Small intestine (tissue), 7 donors: ENCODE measurements around the gene PPM1J. TPM values are rescaled to one million over a fixed set of nuclear protein-coding genes. Genes with fewer than 3 reads are reported as not detected.

Experiments used
- DNase-seq, 2 donors: peaks; one replicate each; pipeline versions ENCODE4 v3.0.0 to v3.0.0-alpha.2; 2013
- FAIRE-seq: peaks from 2 replicates; lab custom pipeline; 2012; peaks lifted over from hg19 to GRCh38; lab: Jason Lieb, UNC
- H3K27ac ChIP-seq, 3 donors: one replicate each; pipeline ENCODE4 v1.5.1; 2013; ENCODE audit warnings: low read length in 2 of 3, mild to moderate bottlenecking in 2 of 3, control low read depth in 1 of 3, inconsistent platforms in 1 of 3, low read depth in 1 of 3, moderate library complexity in 1 of 3
- H3K27me3 ChIP-seq, 3 donors: one replicate each; pipeline ENCODE4 v1.6.1; 2013; ENCODE audit warnings: low read length in 3 of 3, inconsistent platforms in 1 of 3; ENCODE audit not compliant: control insufficient read depth in 3 of 3, insufficient read depth in 3 of 3
- H3K36me3 ChIP-seq, 3 donors: one replicate each; pipeline ENCODE4 v1.6.1; 2013; ENCODE audit warnings: low read length in 3 of 3, inconsistent platforms in 1 of 3, low read depth in 1 of 3, mild to moderate bottlenecking in 1 of 3, moderate library complexity in 1 of 3; ENCODE audit not compliant: control insufficient read depth in 3 of 3, insufficient read depth in 2 of 3
- H3K4me1 ChIP-seq, 3 donors: one replicate each; pipeline ENCODE4 v1.6.1; 2013; ENCODE audit warnings: low read length in 2 of 3, inconsistent platforms in 1 of 3, low read depth in 1 of 3, mild to moderate bottlenecking in 1 of 3, moderate library complexity in 1 of 3; ENCODE audit not compliant: control insufficient read depth in 3 of 3, insufficient read depth in 2 of 3
- H3K4me3 ChIP-seq, 3 donors: one replicate each; pipeline ENCODE4 v1.5.1; 2013; ENCODE audit warnings: low read length in 3 of 3, control low read depth in 1 of 3, inconsistent platforms in 1 of 3, low read depth in 1 of 3, mild to moderate bottlenecking in 1 of 3, moderate library complexity in 1 of 3
- H3K9me3 ChIP-seq, 2 donors: one replicate each; pipeline ENCODE4 v1.6.1; 2013; ENCODE audit warnings: low read depth in 1 of 2, low read length in 1 of 2; ENCODE audit not compliant: control insufficient read depth in 2 of 2, insufficient read depth in 1 of 2
- WGBS, 3 donors: extraction: QIAGEN DNeasy Blood & Tissue Kit; methylation state at CpG; one replicate each; pipeline ENCODE4 v1.1.7; 2013; 5-methylcytosine and 5-hydroxymethylcytosine counted together
- polyA plus RNA-seq, 4 donors: library from polyadenylated mRNA; stranded (reverse) in 3 of 4; unstranded in 1 of 4; fragments of 200-250 nt in 3 of 4; fragments of 120-200 nt in 1 of 4; gene quantifications; one replicate each; pipeline versions ENCODE4 v1.2.1 to v1.2.3, GENCODE V29; 2013
- donor health status: healthy with polysubstance abuse.
- donor health status: control.
- donor health status: control.
- donor health status: Bipolar disorder and iron deficiency.
- donor health status: healthy.

Gene PPM1J
- polyA plus RNA-seq, 4 donors, result 0.35 to 1.00 TPM; not detected in 2

DNA sequence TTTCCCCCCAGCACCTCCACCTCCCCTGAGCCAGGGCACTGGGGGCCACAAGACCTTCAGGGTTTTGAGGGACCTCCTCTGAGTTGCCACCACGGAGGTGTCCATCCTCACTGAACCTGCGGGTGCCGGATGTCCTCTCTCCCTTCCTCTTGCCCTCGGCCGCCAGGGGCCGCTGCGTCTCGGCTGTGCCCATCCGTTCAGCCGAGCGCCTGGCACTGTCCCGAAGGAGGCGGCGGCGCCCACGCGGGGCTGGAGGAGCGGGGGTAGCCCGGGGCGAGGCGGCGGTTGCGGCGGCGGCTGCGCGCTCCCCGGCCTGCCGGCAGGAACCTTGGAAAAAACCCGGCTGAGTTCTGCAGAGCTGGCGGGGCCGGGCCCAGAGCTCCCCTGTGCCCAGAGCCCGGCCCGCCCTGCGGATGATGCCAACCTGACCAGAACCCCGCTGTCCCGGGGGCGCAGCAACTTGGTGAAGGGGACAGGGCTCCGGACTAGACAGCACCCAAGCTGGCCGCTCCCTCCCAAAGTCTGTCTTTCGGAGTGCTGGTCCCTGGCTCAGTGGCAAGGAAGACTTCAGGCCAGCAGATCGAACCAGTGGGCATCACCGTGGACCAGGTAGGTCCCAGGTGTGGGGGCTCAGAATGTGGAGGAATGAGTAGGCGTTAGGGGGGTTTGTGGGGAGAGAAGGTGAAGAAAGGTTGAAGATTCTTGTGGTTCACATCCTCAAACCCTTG is 3.7 kb upstream of the PPM1J start:
- 14 to 20% (median 19%) methylated on average over 24 to 44 of the region's 44 CpGs for WGBS, 3 donors
- peaks cover 0 to 17% (median 0%) of the 10 kb centered on the region in 3 donors for H3K4me1 ChIP-seq
- DNase-seq, result peak; percentile 73 to 82
- FAIRE-seq, result no peak
- no peak overlapping the region for H3K4me3 ChIP-seq
- H3K27me3 ChIP-seq, result peaks cover 0 to 26% (median 0%) of the 10 kb centered on the region in 3 donors
- no peak overlapping the region for H3K27ac ChIP-seq
- H3K9me3 ChIP-seq, result no peaks in the 10 kb centered on the region
- H3K36me3 ChIP-seq, result no peaks in the 10 kb centered on the region

DNA sequence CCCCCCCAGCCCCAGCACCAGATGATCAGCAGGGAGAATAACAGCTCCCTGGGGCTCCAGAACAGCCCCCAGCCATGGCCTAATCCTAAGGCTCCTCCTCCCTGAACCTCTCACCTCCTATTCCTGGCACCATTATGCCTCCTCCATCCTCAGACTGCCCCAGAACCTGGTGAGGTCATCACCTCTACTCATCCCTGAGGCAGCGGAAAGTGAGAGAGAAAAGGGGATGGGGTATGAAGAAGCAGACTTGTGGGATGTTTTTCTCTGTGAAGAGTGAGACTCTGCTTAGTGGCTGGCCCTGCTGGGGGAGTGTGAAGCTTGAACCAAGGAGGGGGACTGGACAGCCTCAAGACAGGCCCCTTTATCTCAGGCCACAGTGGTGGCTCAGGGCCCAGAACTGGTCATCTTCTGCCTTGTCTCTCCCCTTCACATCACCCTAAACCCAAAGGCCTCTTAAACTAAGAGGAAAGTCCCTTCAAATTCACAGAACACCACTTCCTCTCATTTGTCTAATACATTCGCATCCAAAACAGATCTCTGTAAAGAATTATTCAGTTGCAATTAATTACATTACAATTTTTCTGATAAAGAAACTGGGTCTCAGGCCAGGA is 2.2 kb upstream of the PPM1J start:
- H3K9me3 ChIP-seq, result no peaks in the 10 kb centered on the region
- H3K27ac ChIP-seq, result no peak overlapping the region
- no peak for DNase-seq
- FAIRE-seq, result no peak
- no peak overlapping the region for H3K4me3 ChIP-seq
- H3K4me1 ChIP-seq, result peaks cover 0 to 10% (median 0%) of the 10 kb centered on the region in 3 donors
- 81 to 94% (median 82%) methylated on average over 2 of the region's 2 CpGs for WGBS, 3 donors
- H3K36me3 ChIP-seq, result no peaks in the 10 kb centered on the region
- H3K27me3 ChIP-seq, result peaks cover 0 to 40% (median 0%) of the 10 kb centered on the region in 3 donors

DNA sequence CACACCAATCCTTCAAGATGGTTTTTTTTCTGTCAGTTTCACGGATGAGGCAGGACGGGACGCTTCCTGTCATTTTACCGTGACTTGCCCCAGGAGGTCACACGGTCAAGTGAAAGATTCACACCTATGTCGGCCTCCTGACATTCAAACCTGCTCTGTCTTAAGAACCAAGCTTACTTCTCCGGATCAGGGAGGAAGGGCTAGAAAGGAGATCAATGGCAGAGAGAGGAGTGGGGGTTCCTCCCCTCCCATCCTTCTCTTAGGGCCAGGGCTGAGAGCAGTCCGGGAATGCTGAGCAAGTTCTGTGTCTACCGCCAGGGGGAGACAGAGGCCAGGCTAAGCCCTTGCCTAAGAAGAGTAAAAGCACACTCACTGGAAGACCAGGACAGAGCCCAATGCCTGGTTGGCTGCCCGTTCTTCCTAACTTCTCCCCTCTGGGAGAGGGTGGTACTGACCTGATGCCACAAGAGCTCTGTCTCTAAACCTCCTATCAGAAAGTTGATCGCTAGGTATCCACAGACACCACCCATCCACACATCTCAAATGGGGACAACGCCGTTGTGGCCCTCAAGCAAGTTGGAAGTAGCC is 1.1 kb upstream of the PPM1J start:
- FAIRE-seq (no peak), DNase-seq (peak; percentile 91 to 95)
- no peaks in the 10 kb centered on the region for H3K9me3 ChIP-seq
- peak overlapping the region in 2 of 3 donors; percentile 57 for H3K4me3 ChIP-seq
- no peaks in the 10 kb centered on the region for H3K36me3 ChIP-seq
- 15 to 17% (median 17%) methylated on average over 13 of the region's 13 CpGs for WGBS, 3 donors
- H3K27ac ChIP-seq, result no peak overlapping the region
- peaks cover 0 to 9% (median 0%) of the 10 kb centered on the region in 3 donors for H3K4me1 ChIP-seq
- H3K27me3 ChIP-seq, result peaks cover 0 to 49% (median 0%) of the 10 kb centered on the region in 3 donors

DNA sequence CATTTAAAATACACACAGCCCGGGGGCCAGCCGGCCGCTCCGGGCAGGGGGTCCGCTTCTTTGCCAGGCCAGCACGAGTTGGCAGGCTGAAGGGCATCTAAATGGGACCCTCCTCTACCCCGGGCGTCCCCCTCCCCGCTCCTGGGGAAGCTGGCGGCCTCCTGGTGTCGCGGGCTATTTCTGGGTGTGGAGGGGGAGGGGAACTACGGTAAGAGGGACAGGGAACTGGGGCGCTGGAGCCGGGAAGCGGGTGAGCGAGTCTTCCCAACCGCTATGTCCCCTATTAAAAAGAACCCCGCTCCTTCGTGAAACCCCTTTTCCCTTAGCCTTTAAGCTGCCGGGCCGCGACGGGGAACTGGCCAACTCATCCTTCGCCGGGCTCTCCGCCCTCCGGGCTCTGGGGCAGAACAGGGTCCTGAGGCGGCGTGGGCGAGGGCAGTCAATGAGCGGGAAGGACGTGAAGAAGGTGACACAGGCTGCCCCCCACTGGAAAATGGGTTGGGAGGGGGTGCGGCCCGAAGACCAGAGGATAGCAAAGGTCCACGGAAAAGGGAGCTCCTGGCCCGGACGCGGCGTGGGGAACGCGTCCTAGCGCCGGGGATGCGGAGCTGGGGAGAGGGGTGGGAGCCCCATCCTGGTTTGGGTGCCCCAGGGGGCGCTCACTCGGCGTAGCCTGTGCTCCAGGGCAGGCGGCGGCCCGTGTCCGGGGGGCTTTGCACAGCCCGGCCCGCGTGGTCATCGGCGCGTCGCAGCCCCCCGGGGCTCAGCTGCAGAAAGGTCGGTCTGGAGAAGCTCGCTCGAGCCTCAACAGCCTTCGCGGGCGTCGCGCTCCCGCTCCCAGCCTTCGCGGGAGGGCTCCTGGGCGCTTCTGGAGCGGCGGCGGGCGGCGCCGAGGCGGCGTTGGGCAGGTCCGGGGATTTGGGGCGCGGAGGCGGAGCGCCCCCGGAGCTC is 544 bp downstream of the PPM1J start:
- Histone ChIP-seq H3K4me3 (peak overlapping the region in 2 of 3 donors; percentile 47 to 57), H3K27ac (no peak overlapping the region), H3K36me3 (no peaks in the 10 kb centered on the region), H3K9me3 (no peaks in the 10 kb centered on the region), H3K27me3 (peaks cover 0 to 47% (median 0%) of the 10 kb centered on the region in 3 donors), H3K4me1 (peaks cover 0 to 9% (median 0%) of the 10 kb centered on the region in 3 donors)
- DNase-seq, result peak; percentile 30 to 58
- WGBS, 3 donors, result 1 to 2% (median 1%) methylated on average over 56 to 86 of the region's 86 CpGs
- no peak for FAIRE-seq

DNA sequence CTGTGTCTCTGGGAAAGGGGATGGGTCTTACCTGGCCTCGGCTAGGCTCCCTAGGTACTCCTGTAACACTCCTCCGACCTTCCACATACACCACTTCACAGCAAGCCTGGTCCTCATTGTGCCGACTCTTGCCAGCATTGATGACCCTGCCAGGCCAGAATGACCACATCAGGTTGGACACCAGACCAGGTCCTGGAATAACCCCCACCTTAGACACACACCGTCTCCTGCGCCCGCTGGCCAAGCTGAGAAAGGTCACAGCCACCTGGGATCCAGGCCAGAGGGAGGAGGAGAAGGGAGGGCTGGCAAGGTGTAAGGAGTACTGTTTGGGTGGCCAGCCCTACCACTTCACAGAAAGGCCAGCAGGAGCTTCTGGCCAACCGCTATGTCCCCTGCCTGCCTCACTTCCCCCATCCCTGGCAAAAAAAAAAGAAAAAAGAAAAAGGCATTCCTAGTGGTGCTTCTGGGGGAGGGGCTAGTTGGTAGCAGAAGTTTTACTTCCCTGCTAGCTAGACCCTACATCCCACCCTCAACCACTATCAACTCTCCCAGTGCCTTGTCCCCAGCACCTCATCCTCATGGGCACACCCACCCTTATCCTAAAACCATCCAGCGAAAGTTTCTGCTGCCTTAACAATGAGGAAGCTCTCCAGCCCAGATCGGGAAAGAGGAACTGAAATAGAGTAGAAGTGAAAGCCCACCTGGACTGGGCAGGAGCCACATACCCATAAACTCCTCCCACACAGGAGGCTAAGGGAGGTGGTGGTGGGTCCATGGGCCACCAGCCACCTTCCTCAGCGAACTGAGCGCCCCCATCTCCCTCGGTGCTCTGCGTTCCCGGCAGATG is 1.4 kb downstream of the PPM1J start:
- 34 to 51% (median 44%) methylated on average over 13 to 14 of the region's 14 CpGs for WGBS, 3 donors
- H3K36me3 ChIP-seq, result no peaks in the 10 kb centered on the region
- H3K4me3 ChIP-seq, result peak overlapping the region in 2 of 3 donors; percentile 47 to 57
- DNase-seq (peak in 1 of 2 donors; percentile 28), FAIRE-seq (no peak)
- H3K9me3 ChIP-seq, result no peaks in the 10 kb centered on the region
- peaks cover 0 to 9% (median 0%) of the 10 kb centered on the region in 3 donors for H3K4me1 ChIP-seq
- H3K27ac ChIP-seq, result no peak overlapping the region
- H3K27me3 ChIP-seq, result peaks cover 0 to 42% (median 0%) of the 10 kb centered on the region in 3 donors

- Histone ChIP-seq H3K4me3 (no peak overlapping the region), H3K9me3 (no peaks in the 10 kb centered on the region), H3K27me3 (peaks cover 0 to 42% (median 0%) of the 10 kb centered on the region in 3 donors), H3K36me3 (no peaks in the 10 kb centered on the region), H3K27ac (no peak overlapping the region), H3K4me1 (peaks cover 0 to 9% (median 0%) of the 10 kb centered on the region in 3 donors)
- DNase-seq (no peak), FAIRE-seq (no peak)
- WGBS, 3 donors, result 84 to 88% (median 84%) methylated on average over 9 of the region's 9 CpGs
These were observed 2.4 kb downstream of the PPM1J start for GRCh38 chr1:112712701-112713128.

DNA sequence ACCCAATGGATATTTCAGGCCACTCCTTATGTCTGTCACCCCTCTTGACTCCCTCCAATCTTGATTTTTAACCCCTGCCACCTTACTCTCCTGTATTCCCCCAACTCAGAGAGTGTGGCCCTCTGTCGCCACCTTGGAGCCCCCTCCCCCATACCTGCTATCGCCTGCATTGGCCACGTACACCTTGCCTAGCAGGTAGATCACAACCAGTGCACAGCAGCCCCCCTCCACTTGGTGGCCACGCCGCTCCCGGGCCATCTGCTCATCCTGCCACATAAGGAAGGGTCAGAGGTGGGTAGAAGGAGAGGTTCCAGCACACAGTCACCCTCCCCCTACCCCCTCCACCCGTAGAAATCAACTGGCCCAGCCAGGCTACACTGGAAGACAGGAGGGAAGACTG is 2.9 kb downstream of the PPM1J start:
- Histone ChIP-seq H3K4me3 (no peak overlapping the region), H3K27me3 (peaks cover 0 to 39% (median 0%) of the 10 kb centered on the region in 3 donors), H3K36me3 (no peaks in the 10 kb centered on the region), H3K9me3 (no peaks in the 10 kb centered on the region), H3K4me1 (peaks cover 0 to 13% (median 0%) of the 10 kb centered on the region in 3 donors), H3K27ac (no peak overlapping the region)
- 77 to 90% (median 87%) methylated on average over 7 of the region's 7 CpGs for WGBS, 3 donors
- no peak for DNase-seq
- FAIRE-seq, result no peak
